Right lobe of liver (tissue), 6 donors: ENCODE measurements around the gene FGGY. TPM values are rescaled to one million over a fixed set of nuclear protein-coding genes. Genes with fewer than 3 reads are reported as not detected.

Experiments
- ATAC-seq, 4 donors: fragments of 200-7000 bp; cut with Tn5 transposase; one replicate each; pipeline ENCODE4 v1.9.1; 2020; ENCODE audit warnings: mild to moderate bottlenecking in 4 of 4, moderate library complexity in 4 of 4
- DNase-seq, 3 donors: peaks; one replicate each; pipeline ENCODE4 v3.0.0-alpha.2; 2020
- H3K27ac ChIP-seq, 3 donors: fragments of 200-600 bp; one replicate each; pipeline ENCODE4 v1.8.0; 2022
- H3K27me3 ChIP-seq, 2 donors: fragments of 200-600 bp; one replicate each; pipeline ENCODE4 v1.8.0; 2022
- H3K36me3 ChIP-seq, 4 donors: fragments of 200-600 bp; sonication (generic) in 1 of 4; one replicate each; pipeline versions ENCODE4 v1.5.1 to v1.8.0; 2017 to 2022; ENCODE audit warnings: control low read depth in 1 of 4
- H3K4me1 ChIP-seq, 4 donors: fragments of 200-600 bp; sonication (generic) in 1 of 4; one replicate each; pipeline versions ENCODE4 v1.5.1 to v1.8.0; 2017 to 2022; ENCODE audit warnings: control low read depth in 1 of 4
- H3K4me3 ChIP-seq, 3 donors: fragments of 200-600 bp; one replicate each; pipeline ENCODE4 v1.8.0; 2022
- H3K9me3 ChIP-seq, 4 donors: fragments of 200-600 bp; sonication (generic) in 1 of 4; one replicate each; pipeline versions ENCODE4 v1.5.1 to v1.8.0; 2017 to 2022; ENCODE audit warnings: control low read depth in 1 of 4
- POLR2A ChIP-seq: fragments of 450-650 bp; IDR thresholded peaks from one replicate; pipeline ENCODE4 v1.6.1; 2017; ENCODE audit warnings: antibody characterized with exemption, mild to moderate bottlenecking
- WGBS: methylation state at CpG from one replicate; pipeline ENCODE4 v1.1.6; 2018; ENCODE audit warnings: low coverage, low lambda C conversion rate; ENCODE audit not compliant: insufficient coverage; ENCODE audit errors: missing lambda C conversion rate; 5-methylcytosine and 5-hydroxymethylcytosine counted together
- intact Hi-C, 2 donors: fragments of 100-400 bp; cut with DNase I; formaldehyde crosslinking; loops; one replicate each; pipeline versions ENCODE4 v1.11.2 to v1.14.1; 2022
- total RNA-seq, 6 experiments: library from RNA; depleted of rRNA in 2 of 6; stranded (reverse); fragments of >200 nt in 2 of 6; fragmentation: NEBNext Ultra II Directional in 3 of 6; extraction: Animal tissue kit (Norgen Biotek cat#: 25700) in 3 of 6; gene quantifications; one replicate each; pipeline versions ENCODE4 v1.1.0 to v1.2.4, GENCODE V29; 2016 to 2023
- TF ChIP-seq, protein P1 (sequence below), 4 donors: fragments of 200-600 bp in 3 of 4; fragments of 450-650 bp in 1 of 4; IDR thresholded peaks; one replicate each; pipeline versions ENCODE4 v1.5.1 to v1.8.0; 2016 to 2022; ENCODE audit warnings: antibody characterized with exemption in 4 of 4, mild to moderate bottlenecking in 2 of 4
- donor health status: DM: no; HTN: yes; CAD: no.
- donor health status: DM: no; HTN: no; CAD: no.
- donor health status: DM: no; HTN: no; CAD: no.
- donor health status: DM: no; HTN: yes; CAD: no.
- donor health status: DM: no; HTN: yes; CAD: no.

FGGY gene
- total RNA-seq, 6 experiments from 2014 or later: 45.5 to 84.2 (median 58.7) TPM

DNA sequence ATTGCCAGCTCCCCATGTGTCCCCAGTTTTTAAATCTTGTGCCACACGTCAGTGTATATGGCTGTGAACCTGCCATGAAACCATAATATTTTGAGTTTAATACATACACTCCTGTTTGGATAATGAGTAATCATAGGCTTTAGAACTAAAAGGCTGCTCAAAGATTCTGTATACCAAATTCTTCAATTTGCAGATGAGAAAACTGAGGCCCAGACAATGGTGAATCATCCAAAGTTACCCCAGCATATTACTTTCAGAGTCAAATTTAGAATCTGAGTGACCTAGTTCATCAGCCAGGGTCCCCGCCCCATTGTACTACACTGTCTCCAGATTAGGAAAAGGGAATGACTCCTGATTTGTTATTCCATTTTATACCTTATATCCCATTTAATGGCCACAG lies 224.6 kb downstream of the FGGY start:
- WGBS: 83% methylated on average over 2 of the region's 2 CpGs
- H3K4me3 ChIP-seq: no peak overlapping the region
- H3K36me3 ChIP-seq: peaks cover 0 to 4% (median 0%) of the 10 kb centered on the region in 4 donors
- no peaks in the 10 kb centered on the region for H3K27me3 ChIP-seq
- TF ChIP-seq POLR2A: no peak
- TF ChIP-seq, protein P1, sequence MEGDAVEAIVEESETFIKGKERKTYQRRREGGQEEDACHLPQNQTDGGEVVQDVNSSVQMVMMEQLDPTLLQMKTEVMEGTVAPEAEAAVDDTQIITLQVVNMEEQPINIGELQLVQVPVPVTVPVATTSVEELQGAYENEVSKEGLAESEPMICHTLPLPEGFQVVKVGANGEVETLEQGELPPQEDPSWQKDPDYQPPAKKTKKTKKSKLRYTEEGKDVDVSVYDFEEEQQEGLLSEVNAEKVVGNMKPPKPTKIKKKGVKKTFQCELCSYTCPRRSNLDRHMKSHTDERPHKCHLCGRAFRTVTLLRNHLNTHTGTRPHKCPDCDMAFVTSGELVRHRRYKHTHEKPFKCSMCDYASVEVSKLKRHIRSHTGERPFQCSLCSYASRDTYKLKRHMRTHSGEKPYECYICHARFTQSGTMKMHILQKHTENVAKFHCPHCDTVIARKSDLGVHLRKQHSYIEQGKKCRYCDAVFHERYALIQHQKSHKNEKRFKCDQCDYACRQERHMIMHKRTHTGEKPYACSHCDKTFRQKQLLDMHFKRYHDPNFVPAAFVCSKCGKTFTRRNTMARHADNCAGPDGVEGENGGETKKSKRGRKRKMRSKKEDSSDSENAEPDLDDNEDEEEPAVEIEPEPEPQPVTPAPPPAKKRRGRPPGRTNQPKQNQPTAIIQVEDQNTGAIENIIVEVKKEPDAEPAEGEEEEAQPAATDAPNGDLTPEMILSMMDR (IDR thresholded peaks at IDR 0.05): no peak
- H3K4me1 ChIP-seq: peaks cover 0 to 16% (median 8%) of the 10 kb centered on the region in 4 donors
- DNase-seq: no peak
- no peak overlapping the region for H3K27ac ChIP-seq
- no peaks in the 10 kb centered on the region for H3K9me3 ChIP-seq
- intact Hi-C loops: no loop called here
- no peak for ATAC-seq

DNA sequence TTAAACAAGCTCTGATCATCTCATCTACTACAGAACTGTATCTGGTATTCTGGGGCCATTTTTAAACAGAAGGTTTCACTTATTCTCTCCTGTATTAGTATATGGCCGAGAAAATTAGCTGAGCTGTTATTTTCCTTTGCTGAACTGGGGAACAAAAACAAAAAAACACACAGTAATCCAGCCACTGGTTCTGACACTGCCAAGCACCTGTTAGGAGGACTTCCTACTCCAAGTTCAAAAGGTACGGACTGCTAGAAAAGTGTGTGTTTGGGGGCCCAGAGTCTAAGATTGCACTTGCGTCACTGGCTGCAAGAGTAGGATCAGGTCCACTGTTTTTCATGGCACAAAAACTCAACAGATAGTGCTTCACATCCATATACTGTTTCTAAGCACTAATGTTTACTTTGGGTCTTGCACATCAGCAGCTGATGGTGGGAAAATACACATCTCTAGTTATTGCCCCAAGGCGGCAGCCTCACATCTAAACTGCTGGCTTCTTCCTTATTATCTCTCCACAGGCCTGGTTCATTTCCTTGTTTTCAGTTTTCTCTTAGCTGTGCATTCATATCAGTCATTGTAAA lies 226.1 kb downstream of the FGGY start:
- WGBS: 83% methylated on average over 4 of the region's 4 CpGs
- no peak overlapping the region for H3K27ac ChIP-seq

DNA sequence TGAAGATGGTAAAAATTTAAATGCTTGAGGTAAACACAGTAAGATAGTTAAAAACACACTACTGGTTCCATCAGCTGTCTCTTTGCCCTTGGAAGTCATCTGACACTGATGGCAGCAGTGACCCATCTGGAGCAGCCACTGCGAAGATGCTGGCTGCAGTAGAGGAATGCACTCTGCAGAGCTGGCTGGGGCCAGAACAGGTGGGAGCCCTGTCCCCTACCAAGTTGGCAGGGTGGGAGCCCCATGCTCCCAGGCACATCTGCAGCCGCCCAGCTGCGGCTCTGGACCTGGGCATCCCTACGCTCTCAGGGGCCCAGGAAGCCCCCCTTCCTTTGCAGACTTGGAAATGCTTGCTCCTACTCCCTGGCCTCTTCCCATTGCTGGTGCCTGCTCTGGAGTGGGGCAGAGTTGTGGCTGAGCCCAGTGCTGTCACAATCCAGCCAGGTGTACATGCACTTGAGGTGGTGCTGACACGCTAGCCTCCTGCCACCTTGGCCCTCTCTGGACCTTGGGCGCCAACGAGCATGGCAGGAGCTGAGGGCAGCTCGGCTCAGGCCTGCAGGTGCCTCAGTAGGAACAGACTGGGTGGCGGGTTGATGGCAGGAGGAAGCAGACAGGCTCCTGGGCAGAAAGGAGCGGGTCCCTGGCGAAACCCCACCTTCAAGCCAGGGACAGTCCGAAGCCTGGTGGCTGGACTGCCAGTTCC lies 227.0 kb downstream of the FGGY start:
- ATAC-seq: peak in 2 of 4 donors; percentile 6 to 11
- peaks cover 0 to 4% (median 0%) of the 10 kb centered on the region in 4 donors for H3K36me3 ChIP-seq
- peaks cover 0 to 4% (median 2%) of the 10 kb centered on the region in 4 donors for H3K4me1 ChIP-seq
- TF ChIP-seq, protein P1 (IDR thresholded peaks at IDR 0.05): no peak
- TF ChIP-seq POLR2A: no peak
- H3K4me3 ChIP-seq: no peak overlapping the region
- no peak for DNase-seq
- H3K27ac ChIP-seq: no peak overlapping the region
- no peaks in the 10 kb centered on the region for H3K9me3 ChIP-seq
- intact Hi-C loops: no loop called here
- WGBS: no CpG with 5 or more reads among the region's 12 CpGs
- H3K27me3 ChIP-seq: no peaks in the 10 kb centered on the region

More for the DNA sequence above, 226.1 kb downstream of the FGGY start:
- Histone ChIP-seq H3K36me3 (peaks cover 0 to 4% (median 0%) of the 10 kb centered on the region in 4 donors), H3K27me3 (no peaks in the 10 kb centered on the region), H3K9me3 (no peaks in the 10 kb centered on the region), H3K4me3 (no peak overlapping the region), H3K4me1 (peaks cover 0 to 7% (median 4%) of the 10 kb centered on the region in 4 donors)
- intact Hi-C loops: no loop called here
- no peak for ATAC-seq
- TF ChIP-seq, protein P1 (IDR thresholded peaks at IDR 0.05): no peak
- no peak for TF ChIP-seq POLR2A
- no peak for DNase-seq

DNA sequence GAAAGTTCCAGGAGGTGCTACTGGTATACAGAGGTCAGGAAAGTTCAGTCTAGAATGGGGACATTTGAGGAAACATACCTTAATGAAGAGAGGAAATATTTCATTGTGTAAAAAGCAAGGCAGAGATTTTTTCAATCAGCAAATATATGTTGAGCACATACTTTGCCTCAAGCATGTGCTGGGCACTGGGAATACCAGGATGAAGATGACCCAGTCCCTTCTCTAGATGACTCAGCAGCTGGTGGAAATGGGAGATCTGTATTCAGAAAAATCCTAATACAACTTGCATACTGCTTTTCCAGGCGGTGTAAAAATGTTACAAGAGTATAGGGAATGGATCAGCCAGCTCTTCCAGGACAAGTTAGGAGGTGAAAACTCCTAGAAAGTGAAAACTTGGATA lies 229.3 kb downstream of the FGGY start:
- ATAC-seq (no peak), DNase-seq (no peak)
- no peaks in the 10 kb centered on the region for H3K9me3 ChIP-seq
- no peaks in the 10 kb centered on the region for H3K36me3 ChIP-seq
- no peak overlapping the region for H3K4me3 ChIP-seq
- 89% methylated on average over 1 of the region's 1 CpG for WGBS
- H3K27me3 ChIP-seq: no peaks in the 10 kb centered on the region
- H3K4me1 ChIP-seq: peaks cover 0 to 4% (median 0%) of the 10 kb centered on the region in 4 donors
- TF ChIP-seq, protein P1 (IDR thresholded peaks at IDR 0.05): no peak
- TF ChIP-seq POLR2A: no peak
- no peak overlapping the region for H3K27ac ChIP-seq
- intact Hi-C loops: no loop called here
